AG09319 (cell line): Measurements from ENCODE around the gene UBAC1.
"Not testable (repeated sequence)": the region's sequence is repeated elsewhere in the genome, so short reads cannot be mapped to it uniquely, and the experiment has no call there.

Experiments used
- DNase-seq: peaks from one replicate; pipeline ENCODE4 v3.0.0-alpha.2; 2010; ENCODE audit warnings: low read depth; ENCODE audit errors: extremely low read depth
- CTCF ChIP-seq: IDR thresholded peaks from 2 replicates; pipeline ENCODE4 v1.5.1; 2011; ENCODE audit warnings: low read depth, mild to moderate bottlenecking, inconsistent platforms, low read length, moderate library complexity

The UBAC1 gene

GRCh38 chr9:135920256-135920930 lies 40.8 kb downstream of the UBAC1 start:
- no peak for TF ChIP-seq CTCF
- DNase-seq: no peak

DNA sequence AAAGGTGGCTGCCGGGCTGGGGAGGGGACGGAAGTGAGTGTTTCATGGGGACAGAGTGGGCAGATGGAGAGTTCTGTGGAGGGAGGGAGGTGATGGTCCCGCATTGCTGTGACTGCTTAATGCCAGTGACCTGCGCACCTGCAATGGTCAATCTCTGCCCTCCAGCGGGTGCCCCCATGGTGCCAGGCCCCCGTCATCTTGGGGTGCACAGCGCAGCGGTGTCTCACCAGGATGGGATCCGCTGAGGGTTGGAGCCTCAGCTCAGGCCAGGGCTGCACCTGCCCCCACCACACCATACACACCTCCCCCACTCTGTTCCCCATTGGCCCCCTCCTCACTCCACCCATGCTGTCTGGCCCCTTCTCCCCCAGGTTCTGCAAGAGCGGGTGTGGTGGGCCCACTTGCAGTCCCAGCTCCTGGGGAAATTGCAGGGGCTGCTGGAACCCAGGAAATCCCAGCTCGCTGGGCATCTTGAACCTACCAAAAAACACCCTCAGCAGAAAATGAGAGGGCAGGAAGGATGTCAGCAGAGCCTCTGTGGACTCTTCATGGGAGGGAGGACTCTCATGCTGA lies 41.8 kb downstream of the UBAC1 start:
- no peak for DNase-seq
- TF ChIP-seq CTCF: no peak

DNA sequence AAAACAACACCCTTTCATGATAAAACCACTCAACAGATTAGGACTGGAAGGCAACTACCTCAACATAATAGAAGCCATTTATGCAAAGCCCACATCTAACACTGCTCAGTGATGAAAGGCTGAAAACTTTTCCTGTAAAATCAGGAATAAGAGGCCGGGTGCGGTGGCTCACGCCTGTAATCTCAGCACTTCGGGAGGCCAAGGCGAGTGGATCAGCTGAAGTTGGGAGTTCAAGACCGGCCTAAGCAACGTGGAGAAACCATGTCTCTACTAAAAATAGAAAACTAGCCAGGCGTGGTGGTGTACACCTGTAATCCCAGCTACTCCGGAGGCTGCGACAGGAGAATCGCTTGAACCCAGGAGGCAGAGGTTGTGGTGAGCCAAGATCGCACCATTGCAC lies 44.9 kb downstream of the UBAC1 start:
- not testable (repeated sequence) for DNase-seq

DNA sequence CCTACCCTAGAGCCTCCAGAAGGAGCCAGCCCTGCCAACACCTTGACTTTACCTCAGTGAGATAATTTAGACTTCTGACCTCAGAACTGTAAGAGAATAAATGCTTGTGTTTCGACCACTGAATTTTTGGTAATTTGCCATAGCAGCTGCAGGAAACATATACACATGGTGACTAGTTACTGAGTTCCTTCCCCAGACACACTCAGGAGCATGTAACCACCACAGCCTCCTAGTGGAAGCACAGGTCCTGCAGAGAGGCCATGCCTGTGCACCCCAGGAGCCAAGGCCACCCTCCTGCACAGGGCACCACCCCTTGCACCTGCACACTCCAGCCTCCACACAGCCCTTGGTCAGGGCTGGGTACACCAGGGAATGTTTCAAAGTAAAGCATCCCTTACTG lies 46.3 kb downstream of the UBAC1 start:
- no peak for DNase-seq
- no peak for TF ChIP-seq CTCF

DNA sequence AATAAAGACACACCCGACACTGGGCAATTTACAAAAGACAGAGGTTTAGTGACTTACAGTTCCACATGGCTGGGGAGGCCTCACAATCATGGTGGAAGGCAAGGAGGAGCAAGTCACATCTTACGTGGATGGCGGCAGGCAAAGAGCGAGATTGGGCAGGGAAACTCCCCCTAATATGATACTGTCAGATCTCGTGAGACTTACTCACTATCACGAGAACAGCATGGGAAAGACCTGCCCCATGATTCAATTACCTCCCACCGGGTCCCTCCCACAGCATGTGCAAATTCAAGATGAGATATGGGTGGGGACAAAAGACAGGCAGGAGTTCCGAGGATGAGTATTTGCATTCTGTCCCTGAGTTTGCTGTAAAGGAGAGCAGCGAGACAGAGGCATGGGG lies 49.9 kb downstream of the UBAC1 start:
- DNase-seq: not testable (repeated sequence)

DNA sequence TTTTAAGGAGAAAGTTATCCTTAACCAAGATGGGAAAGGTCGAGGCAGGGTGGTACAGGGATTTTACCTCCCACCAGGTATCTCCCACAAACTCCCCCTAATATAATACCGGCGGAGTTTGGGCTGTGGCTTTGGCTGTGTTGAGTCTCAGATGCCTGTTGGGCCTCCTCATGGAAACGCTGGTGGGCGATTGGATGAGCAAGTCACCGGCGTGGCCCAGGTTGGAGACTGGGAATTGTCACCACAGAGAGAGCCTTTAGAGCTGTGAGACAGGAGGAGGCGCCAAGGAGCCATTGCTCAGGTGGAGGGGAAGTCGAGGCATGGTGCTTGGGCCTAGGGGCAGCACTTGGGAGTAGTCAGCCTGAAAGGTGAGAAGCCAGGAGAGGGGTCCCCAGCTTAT lies 50.4 kb downstream of the UBAC1 start:
- no peak for DNase-seq
- no peak for TF ChIP-seq CTCF

- TF ChIP-seq CTCF: no peak
- DNase-seq: no peak
Observed at GRCh38 chr9:135910216-135910615, 51.0 kb downstream of the UBAC1 start.

- no peak for DNase-seq
- TF ChIP-seq CTCF: no peak
Observed at GRCh38 chr9:135909371-135909770, 51.8 kb downstream of the UBAC1 start.
